Duodenal mucosa (tissue), 2 donors: ENCODE results near the gene SH2D3C.
A peak's percentile ranks its signal among the peaks of the same experiment; 100 is the strongest.

Experiments used
- H3K27ac ChIP-seq: one replicate; pipeline ENCODE4 v1.7.0; 2013; ENCODE audit warnings: low read depth, low read length
- H3K27me3 ChIP-seq, 2 donors: one replicate each; pipeline ENCODE4 v1.7.0; 2013; ENCODE audit warnings: low read length in 2 of 2, control low read depth in 1 of 2; ENCODE audit not compliant: insufficient read depth in 2 of 2, control insufficient read depth in 1 of 2
- H3K36me3 ChIP-seq, 2 donors: one replicate each; pipeline ENCODE4 v1.7.0; 2013; ENCODE audit warnings: low read length in 2 of 2, control low read depth in 1 of 2; ENCODE audit not compliant: insufficient read depth in 2 of 2, control insufficient read depth in 1 of 2
- H3K4me1 ChIP-seq, 2 donors: one replicate each; pipeline ENCODE4 v1.7.0; 2013; ENCODE audit warnings: low read length in 2 of 2, control low read depth in 1 of 2; ENCODE audit not compliant: insufficient read depth in 2 of 2, control insufficient read depth in 1 of 2
- H3K4me3 ChIP-seq, 2 donors: one replicate each; pipeline ENCODE4 v1.7.0; 2013; ENCODE audit warnings: low read length in 2 of 2, low read depth in 1 of 2
- H3K9ac ChIP-seq, 2 donors: one replicate each; pipeline ENCODE4 v1.7.0; 2013; ENCODE audit warnings: low read length in 2 of 2, low read depth in 1 of 2
- H3K9me3 ChIP-seq, 2 donors: one replicate each; pipeline ENCODE4 v1.7.0; 2013; ENCODE audit warnings: low read length in 2 of 2, control low read depth in 1 of 2; ENCODE audit not compliant: control insufficient read depth in 1 of 2

The SH2D3C gene

DNA sequence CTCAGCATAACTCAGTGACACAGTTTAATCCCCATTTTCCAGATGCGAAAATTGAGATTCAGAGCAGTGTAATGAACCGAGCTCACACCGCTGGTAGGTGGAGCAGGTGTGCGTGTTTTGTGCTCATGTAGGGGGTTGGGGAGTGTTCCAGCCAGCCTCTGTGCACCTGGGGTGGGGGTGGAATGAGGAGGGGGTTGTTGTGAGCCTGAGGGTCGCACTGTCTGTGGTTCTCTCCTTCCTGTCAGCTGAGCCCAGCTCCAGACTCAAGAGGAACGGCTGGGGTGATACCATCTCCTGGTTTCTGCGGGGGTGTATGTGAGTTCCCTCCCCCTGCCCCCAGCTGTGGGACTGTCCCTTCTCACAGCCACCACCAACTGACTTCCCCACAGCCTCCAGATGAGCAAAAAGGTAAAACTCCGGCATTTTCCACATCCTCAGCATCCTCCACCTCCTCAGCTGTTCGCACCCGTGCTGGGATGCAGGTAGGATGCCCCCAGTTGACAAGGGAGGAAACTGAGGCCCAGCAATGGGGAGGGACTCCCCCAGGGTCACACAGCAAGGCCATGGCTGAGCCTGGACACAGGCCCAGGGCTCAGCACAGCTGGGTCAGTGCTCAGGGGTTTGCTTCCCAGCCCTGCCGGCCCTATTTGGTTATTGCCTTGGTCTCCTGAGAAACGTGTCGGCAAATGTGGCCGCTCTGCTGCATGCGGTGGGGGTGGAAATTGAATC is 2.1 kb downstream of the SH2D3C start:
- Histone ChIP-seq H3K27ac (no peak overlapping the region), H3K9me3 (no peaks in the 10 kb centered on the region), H3K27me3 (no peaks in the 10 kb centered on the region), H3K9ac (peak overlapping the region; percentile 36 to 54), H3K36me3 (peaks cover 0 to 3% of the 10 kb centered on the region in 2 donors), H3K4me1 (peaks cover 4 to 26% of the 10 kb centered on the region in 2 donors), H3K4me3 (peak overlapping the region; percentile 63 to 66)

DNA sequence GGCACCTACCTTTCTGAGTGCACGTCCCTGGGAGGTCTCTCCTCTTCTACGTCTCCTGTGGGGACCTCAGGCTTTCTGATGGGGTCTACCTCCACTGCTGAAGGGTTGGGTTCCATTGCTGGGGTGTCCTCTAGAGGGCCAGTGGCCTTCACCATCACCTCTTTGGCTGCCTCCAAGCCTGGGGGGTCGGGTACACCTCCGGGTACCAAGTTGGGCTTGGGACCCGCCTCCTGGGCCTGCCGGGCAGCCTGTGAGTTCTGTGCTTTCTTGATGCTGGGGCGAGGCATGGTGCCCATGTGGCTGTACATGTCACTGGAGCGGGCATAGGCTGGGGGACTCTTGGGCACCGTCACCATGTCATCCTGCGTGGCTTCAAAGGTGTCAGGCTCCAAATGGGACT is 4.5 kb downstream of the SH2D3C start:
- H3K27me3 ChIP-seq, result no peaks in the 10 kb centered on the region
- H3K9ac ChIP-seq, result no peak overlapping the region
- no peaks in the 10 kb centered on the region for H3K9me3 ChIP-seq
- peaks cover 12 to 27% of the 10 kb centered on the region in 2 donors for H3K4me1 ChIP-seq
- no peak overlapping the region for H3K4me3 ChIP-seq
- peaks cover 0 to 3% of the 10 kb centered on the region in 2 donors for H3K36me3 ChIP-seq
- no peak overlapping the region for H3K27ac ChIP-seq

- Histone ChIP-seq H3K27me3 (no peaks in the 10 kb centered on the region), H3K36me3 (peaks cover 0 to 3% of the 10 kb centered on the region in 2 donors), H3K4me3 (no peak overlapping the region), H3K9me3 (no peaks in the 10 kb centered on the region), H3K4me1 (peaks cover 12 to 24% of the 10 kb centered on the region in 2 donors), H3K27ac (no peak overlapping the region), H3K9ac (no peak overlapping the region)
These were observed 5.2 kb downstream of the SH2D3C start for GRCh38 chr9:127773272-127773671.

GRCh38 chr9:127772603-127773002 is 5.9 kb downstream of the SH2D3C start:
- Histone ChIP-seq H3K9me3 (no peaks in the 10 kb centered on the region), H3K36me3 (peaks cover 0 to 3% of the 10 kb centered on the region in 2 donors), H3K4me3 (no peak overlapping the region), H3K4me1 (peaks cover 12 to 24% of the 10 kb centered on the region in 2 donors), H3K27me3 (no peaks in the 10 kb centered on the region), H3K27ac (no peak overlapping the region), H3K9ac (no peak overlapping the region)

DNA sequence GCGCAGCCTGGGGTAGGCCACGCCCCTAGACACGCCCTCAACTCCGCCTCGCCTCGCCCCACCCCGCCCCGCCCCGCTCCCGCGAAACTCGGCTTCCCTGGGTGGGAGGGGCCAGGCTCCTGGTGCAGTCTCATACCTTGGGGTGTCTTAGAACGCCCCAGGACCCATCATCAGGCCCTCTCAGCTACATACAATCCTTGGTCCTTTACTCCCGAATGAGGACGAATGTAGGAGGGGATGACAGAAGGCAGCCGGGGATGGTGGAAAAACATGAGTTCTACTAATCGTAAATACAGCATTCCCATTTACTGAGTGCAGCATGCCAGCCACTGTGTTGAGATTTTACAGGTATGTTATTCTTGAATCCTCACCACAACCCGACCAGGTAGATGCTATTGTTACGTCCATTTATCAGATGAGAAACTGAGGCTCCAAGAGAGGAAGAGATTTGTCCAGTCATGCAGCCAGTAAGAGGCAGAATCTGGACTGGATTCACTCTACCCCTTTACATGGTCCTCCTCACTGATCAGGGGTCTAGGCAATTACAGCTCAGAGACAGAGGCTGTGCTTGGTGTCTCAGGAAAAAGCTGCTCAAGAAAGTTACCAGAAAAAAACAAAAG is 6.8 kb downstream of the SH2D3C start:
- H3K4me1 ChIP-seq, result peaks cover 12 to 28% of the 10 kb centered on the region in 2 donors
- H3K4me3 ChIP-seq, result peak overlapping the region in 1 of 2 donors; percentile 67
- H3K27me3 ChIP-seq, result no peaks in the 10 kb centered on the region
- H3K27ac ChIP-seq, result no peak overlapping the region
- H3K9ac ChIP-seq, result peak overlapping the region in 1 of 2 donors; percentile 54
- H3K36me3 ChIP-seq, result peaks cover 0 to 3% of the 10 kb centered on the region in 2 donors
- H3K9me3 ChIP-seq, result no peaks in the 10 kb centered on the region

DNA sequence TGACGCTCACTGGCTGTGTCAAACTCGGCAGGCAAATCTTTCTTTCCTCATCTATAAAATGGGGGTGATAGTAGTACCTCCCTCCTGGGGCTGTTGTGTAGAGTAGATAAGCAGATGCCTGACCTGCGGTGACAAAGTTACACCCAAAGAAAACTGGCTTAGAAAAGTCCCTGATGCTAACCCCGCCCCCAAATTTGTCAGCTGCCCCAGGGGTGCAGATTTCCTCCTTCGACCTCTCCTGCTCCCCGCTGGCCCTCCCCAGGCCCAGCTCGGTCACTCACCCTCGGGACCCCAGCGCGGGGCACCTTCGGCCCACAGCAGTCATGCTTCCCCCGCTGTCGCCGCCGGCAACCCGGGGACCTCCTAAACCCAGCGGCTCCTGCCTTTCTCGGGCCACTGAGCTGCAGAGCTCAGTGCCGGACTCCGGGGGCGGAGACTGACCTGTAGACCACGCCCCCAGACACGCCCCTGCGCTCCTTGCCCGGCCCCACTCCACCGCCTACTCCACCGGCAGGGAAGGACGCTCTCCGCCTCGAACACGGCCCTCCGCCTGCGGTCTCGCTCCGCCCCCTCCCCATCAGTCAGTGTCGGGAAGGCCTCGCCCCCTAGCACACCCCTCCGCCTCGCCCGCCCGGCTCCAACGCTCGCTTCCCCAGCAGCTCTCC is 7.4 kb downstream of the SH2D3C start:
- peak overlapping the region; percentile 3 for H3K27ac ChIP-seq
- peak overlapping the region; percentile 18 to 54 for H3K9ac ChIP-seq

GRCh38 chr9:127770583-127770904 is 7.9 kb downstream of the SH2D3C start:
- peak overlapping the region; percentile 66 to 67 for H3K4me3 ChIP-seq
- peak overlapping the region; percentile 3 for H3K27ac ChIP-seq
- H3K4me1 ChIP-seq, result peaks cover 12 to 34% of the 10 kb centered on the region in 2 donors
- H3K36me3 ChIP-seq, result peaks cover 0 to 3% of the 10 kb centered on the region in 2 donors
- H3K27me3 ChIP-seq, result no peaks in the 10 kb centered on the region
- peak overlapping the region; percentile 18 to 54 for H3K9ac ChIP-seq
- H3K9me3 ChIP-seq, result no peaks in the 10 kb centered on the region

More for the DNA sequence above, 7.4 kb downstream of the SH2D3C start:
- Histone ChIP-seq H3K27me3 (no peaks in the 10 kb centered on the region), H3K9me3 (no peaks in the 10 kb centered on the region), H3K4me1 (peaks cover 12 to 31% of the 10 kb centered on the region in 2 donors), H3K36me3 (peaks cover 0 to 3% of the 10 kb centered on the region in 2 donors), H3K4me3 (peak overlapping the region; percentile 66 to 67)

GRCh38 chr9:127769929-127770582 is 8.4 kb downstream of the SH2D3C start:
- Histone ChIP-seq H3K27me3 (no peaks in the 10 kb centered on the region), H3K9me3 (no peaks in the 10 kb centered on the region), H3K27ac (no peak overlapping the region), H3K4me1 (peaks cover 12 to 34% of the 10 kb centered on the region in 2 donors), H3K9ac (peak overlapping the region; percentile 18 to 54), H3K36me3 (peaks cover 0 to 3% of the 10 kb centered on the region in 2 donors), H3K4me3 (peak overlapping the region in 1 of 2 donors; percentile 67)

GRCh38 chr9:127769101-127769500 is 9.4 kb downstream of the SH2D3C start:
- peaks cover 12 to 34% of the 10 kb centered on the region in 2 donors for H3K4me1 ChIP-seq
- no peak overlapping the region for H3K27ac ChIP-seq
- H3K9ac ChIP-seq, result no peak overlapping the region
- no peaks in the 10 kb centered on the region for H3K27me3 ChIP-seq
- H3K36me3 ChIP-seq, result peaks cover 0 to 3% of the 10 kb centered on the region in 2 donors
- no peaks in the 10 kb centered on the region for H3K9me3 ChIP-seq
- no peak overlapping the region for H3K4me3 ChIP-seq
